ENCODE measurements around the gene TMEM54.

DNA sequence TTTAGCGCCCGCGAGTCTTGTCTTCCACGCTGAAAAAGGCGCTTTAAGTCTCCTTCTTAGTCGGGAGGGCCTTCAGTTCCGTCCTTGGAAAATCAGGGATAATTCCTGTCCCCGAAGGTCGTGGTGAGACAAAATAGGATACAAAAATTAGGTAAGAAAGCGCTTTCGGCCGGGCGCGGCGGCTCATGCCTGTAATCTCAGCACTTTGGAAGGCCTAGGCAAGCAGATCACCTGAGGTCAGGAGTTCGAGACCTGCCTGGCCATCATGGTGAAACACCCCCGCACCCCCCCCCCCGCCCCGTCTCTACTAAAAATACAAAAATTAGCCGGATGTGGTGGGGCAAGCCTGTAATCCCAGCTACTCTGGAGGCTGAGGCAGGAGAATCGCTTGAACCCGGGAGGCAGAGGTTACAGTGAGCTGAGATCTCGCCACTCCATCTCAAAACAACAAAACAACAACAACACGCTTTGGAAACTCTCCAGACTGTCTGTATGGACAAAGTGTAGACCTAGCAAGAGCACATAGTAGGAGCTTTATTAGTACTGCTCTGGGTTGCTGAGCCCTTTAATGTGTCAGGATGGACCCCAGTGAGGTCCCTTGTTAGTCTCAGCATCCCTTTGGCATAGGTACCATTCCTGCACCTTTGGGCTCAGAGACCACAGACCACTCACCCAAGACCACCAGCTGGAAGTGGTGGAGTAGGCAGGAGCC lies 790 bp upstream of the TMEM54 start:
- TF ChIP-seq, protein P1, sequence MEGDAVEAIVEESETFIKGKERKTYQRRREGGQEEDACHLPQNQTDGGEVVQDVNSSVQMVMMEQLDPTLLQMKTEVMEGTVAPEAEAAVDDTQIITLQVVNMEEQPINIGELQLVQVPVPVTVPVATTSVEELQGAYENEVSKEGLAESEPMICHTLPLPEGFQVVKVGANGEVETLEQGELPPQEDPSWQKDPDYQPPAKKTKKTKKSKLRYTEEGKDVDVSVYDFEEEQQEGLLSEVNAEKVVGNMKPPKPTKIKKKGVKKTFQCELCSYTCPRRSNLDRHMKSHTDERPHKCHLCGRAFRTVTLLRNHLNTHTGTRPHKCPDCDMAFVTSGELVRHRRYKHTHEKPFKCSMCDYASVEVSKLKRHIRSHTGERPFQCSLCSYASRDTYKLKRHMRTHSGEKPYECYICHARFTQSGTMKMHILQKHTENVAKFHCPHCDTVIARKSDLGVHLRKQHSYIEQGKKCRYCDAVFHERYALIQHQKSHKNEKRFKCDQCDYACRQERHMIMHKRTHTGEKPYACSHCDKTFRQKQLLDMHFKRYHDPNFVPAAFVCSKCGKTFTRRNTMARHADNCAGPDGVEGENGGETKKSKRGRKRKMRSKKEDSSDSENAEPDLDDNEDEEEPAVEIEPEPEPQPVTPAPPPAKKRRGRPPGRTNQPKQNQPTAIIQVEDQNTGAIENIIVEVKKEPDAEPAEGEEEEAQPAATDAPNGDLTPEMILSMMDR (IDR thresholded peaks at IDR 0.05): no peak
- TF ChIP-seq POLR2A (IDR thresholded peaks at IDR 0.05): no peak
